ENCODE data around the gene RAB6C.
"Not testable (repeated sequence)": the region's sequence is repeated elsewhere in the genome, so short reads cannot be mapped to it uniquely, and the experiment has no call there.

Gene RAB6C

GRCh38 chr2:129996657-129997237, 17.3 kb downstream of the RAB6C start:
- DNase-seq = not testable (repeated sequence)

GRCh38 chr2:129998771-129999170, 19.3 kb downstream of the RAB6C start:
- not testable (repeated sequence) for DNase-seq

- not testable (repeated sequence) for DNase-seq
Observed at GRCh38 chr2:130005862-130006261, 26.4 kb downstream of the RAB6C start.

GRCh38 chr2:130016701-130017100, 37.2 kb downstream of the RAB6C start:
- not testable (repeated sequence) for DNase-seq

- no peak for DNase-seq
Observed at GRCh38 chr2:130019402-130019801, 39.9 kb downstream of the RAB6C start.

GRCh38 chr2:130020069-130020468, 40.6 kb downstream of the RAB6C start:
- not testable (repeated sequence) for DNase-seq

GRCh38 chr2:130025931-130026330, 46.5 kb downstream of the RAB6C start:
- DNase-seq = not testable (repeated sequence)

Data from NCI-H1105 treated with DMSO at 0.1 percent for 48 hours (cell line).